ENCODE measurements around the gene RBKS. TPM values are rescaled to one million over a fixed set of nuclear protein-coding genes. Genes with fewer than 3 reads are reported as not detected.
"Not testable (repeated sequence)": the region's sequence is repeated elsewhere in the genome, so short reads cannot be mapped to it uniquely, and the experiment has no call there.

The RBKS gene
- polyA plus RNA-seq, 4 donors: 19.8 to 72.0 (median 33.2) TPM

DNA sequence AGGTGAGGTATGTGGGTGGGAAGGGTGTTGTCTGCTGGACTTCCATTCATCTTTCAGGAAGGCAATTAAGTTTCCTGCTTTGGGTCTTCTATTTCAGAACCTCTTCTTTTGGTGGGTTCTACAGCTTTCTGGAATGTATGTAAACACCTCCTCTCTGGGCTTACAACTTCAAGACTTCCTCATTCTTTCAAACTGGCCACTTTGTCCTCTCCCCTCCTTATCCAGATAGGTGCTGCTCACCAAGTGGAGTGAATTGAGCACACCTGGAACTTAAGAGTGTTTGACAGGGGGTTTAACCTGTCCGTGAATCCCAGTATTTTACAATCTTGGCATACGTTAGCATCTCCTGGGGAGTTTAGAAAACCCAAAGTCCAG, 123.9 kb downstream of the RBKS start:
- peaks cover 5 to 35% (median 8%) of the 10 kb centered on the region in 3 donors for H3K4me1 ChIP-seq (ENCODE audit: control insufficient read depth in 3 of 3, insufficient read depth in 2 of 3, low read depth in 1 of 3, low read length in 2 of 3)
- no peaks in the 10 kb centered on the region for H3K36me3 ChIP-seq (ENCODE audit: control insufficient read depth in 3 of 3, insufficient read depth in 2 of 3, low read depth in 1 of 3, low read length in 3 of 3)
- FAIRE-seq (no peak), DNase-seq (peak in 1 of 2 donors; percentile 35)
- H3K27ac ChIP-seq (ENCODE audit: low read depth in 1 of 3, low read length in 2 of 3): peak overlapping the region in 2 of 3 donors; percentile 61 to 73
- H3K4me3 ChIP-seq (ENCODE audit: low read depth in 1 of 3, low read length in 3 of 3): peak overlapping the region in 2 of 3 donors; percentile 8 to 37
- H3K27me3 ChIP-seq (ENCODE audit: control insufficient read depth in 3 of 3, insufficient read depth in 3 of 3, low read length in 3 of 3): no peaks in the 10 kb centered on the region
- 11 to 63% (median 56%) methylated on average over 2 of the region's 2 CpGs for WGBS, 3 donors
- H3K9me3 ChIP-seq (ENCODE audit: control insufficient read depth in 2 of 2, insufficient read depth in 1 of 2, low read depth in 1 of 2, low read length in 1 of 2): no peaks in the 10 kb centered on the region

DNA sequence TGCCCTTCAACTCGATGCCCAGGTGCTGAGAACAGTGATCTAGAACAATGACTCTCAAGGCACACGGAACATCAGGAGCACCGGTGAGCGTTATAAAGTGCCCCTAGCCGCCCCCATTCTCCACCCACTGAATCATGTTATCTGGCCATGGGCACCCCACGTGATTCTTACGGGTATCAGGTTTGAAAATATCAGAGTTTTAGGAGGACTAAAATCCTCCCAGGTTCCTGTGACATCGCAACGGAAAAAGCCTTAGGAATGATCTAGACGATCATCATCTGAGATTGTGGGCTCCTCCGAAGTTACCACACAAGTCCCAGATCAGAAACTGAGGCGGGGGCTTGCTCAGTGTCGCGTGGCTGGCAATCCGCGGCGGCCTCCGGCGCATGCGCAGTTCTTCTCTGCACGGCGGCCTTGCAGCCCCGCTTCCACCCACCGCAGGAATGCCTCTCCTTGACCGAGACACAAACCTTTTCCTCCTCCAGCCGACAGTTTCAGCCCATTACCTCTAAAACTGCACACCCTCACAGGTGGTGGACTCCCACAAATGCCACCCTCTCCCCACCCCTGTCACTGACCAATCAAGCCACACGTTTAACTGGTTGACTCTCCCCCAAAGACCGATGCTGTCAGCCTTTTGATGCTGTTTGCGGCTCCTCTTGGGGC, 124.4 kb downstream of the RBKS start:
- Histone ChIP-seq H3K9me3 (ENCODE audit: control insufficient read depth in 2 of 2, insufficient read depth in 1 of 2, low read depth in 1 of 2, low read length in 1 of 2) (no peaks in the 10 kb centered on the region), H3K4me3 (ENCODE audit: low read depth in 1 of 3, low read length in 3 of 3) (peak overlapping the region in 2 of 3 donors; percentile 8 to 37), H3K4me1 (ENCODE audit: control insufficient read depth in 3 of 3, insufficient read depth in 2 of 3, low read depth in 1 of 3, low read length in 2 of 3) (peaks cover 4 to 40% (median 5%) of the 10 kb centered on the region in 3 donors), H3K36me3 (ENCODE audit: control insufficient read depth in 3 of 3, insufficient read depth in 2 of 3, low read depth in 1 of 3, low read length in 3 of 3) (no peaks in the 10 kb centered on the region), H3K27me3 (ENCODE audit: control insufficient read depth in 3 of 3, insufficient read depth in 3 of 3, low read length in 3 of 3) (no peaks in the 10 kb centered on the region), H3K27ac (ENCODE audit: low read depth in 1 of 3, low read length in 2 of 3) (peak overlapping the region in 2 of 3 donors; percentile 61 to 73)
- 10 to 34% (median 22%) methylated on average over 29 of the region's 29 CpGs for WGBS, 3 donors
- DNase-seq (peak; percentile 56 to 89), FAIRE-seq (no peak)

DNA sequence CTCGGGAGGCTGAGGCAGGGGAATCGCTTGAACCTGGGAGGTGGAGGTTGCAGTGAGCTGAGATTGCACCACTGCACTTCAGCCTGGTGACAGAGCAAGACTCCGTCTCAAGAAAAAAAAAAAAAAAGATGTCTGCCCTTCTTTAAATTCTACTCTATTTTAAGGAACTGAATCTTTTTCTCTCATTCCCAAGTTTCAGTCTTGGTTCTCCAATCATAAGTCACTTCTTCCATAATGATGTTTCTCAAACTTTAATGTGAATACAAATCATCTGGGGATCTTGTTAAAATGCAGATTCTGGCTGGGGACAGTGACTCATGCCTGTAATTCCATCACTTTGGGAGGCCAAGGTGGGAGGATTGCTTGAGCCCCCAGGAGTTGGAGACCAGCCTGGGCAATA, 125.7 kb downstream of the RBKS start:
- not testable (repeated sequence) for H3K27ac ChIP-seq (ENCODE audit: low read depth in 1 of 3, low read length in 2 of 3); H3K9me3 ChIP-seq (ENCODE audit: control insufficient read depth in 2 of 2, insufficient read depth in 1 of 2, low read depth in 1 of 2, low read length in 1 of 2); H3K36me3 ChIP-seq (ENCODE audit: control insufficient read depth in 3 of 3, insufficient read depth in 2 of 3, low read depth in 1 of 3, low read length in 3 of 3); DNase-seq; FAIRE-seq; H3K4me3 ChIP-seq (ENCODE audit: low read depth in 1 of 3, low read length in 3 of 3); H3K27me3 ChIP-seq (ENCODE audit: control insufficient read depth in 3 of 3, insufficient read depth in 3 of 3, low read length in 3 of 3)
- 77 to 100% (median 92%) methylated on average over 3 of the region's 3 CpGs for WGBS, 3 donors
- H3K4me1 ChIP-seq (ENCODE audit: control insufficient read depth in 3 of 3, insufficient read depth in 2 of 3, low read depth in 1 of 3, low read length in 2 of 3): peaks cover 4 to 41% (median 5%) of the 10 kb centered on the region in 3 donors

DNA sequence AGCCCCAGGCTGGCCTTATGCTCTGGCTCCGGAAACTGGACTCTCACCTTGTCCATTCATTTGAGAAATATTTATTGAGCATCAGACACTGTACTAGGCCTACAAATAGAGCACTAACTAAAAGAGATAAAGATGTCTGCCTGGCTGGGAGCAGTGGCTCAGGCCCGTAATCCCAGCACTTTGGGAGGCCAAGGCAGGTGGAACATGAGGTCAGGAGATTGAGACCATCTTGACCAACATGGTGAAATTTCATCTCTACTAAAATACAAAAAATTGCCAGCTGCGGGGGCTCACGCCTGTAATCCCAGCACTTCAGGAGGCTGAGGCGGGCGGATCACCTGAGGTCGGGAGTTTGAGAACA, 126.3 kb downstream of the RBKS start:
- peak overlapping the region in 2 of 3 donors; percentile 57 to 72 for H3K27ac ChIP-seq (ENCODE audit: low read depth in 1 of 3, low read length in 2 of 3)
- no peak for FAIRE-seq
- 79 to 93% (median 80%) methylated on average over 5 to 7 of the region's 7 CpGs for WGBS, 3 donors

DNA sequence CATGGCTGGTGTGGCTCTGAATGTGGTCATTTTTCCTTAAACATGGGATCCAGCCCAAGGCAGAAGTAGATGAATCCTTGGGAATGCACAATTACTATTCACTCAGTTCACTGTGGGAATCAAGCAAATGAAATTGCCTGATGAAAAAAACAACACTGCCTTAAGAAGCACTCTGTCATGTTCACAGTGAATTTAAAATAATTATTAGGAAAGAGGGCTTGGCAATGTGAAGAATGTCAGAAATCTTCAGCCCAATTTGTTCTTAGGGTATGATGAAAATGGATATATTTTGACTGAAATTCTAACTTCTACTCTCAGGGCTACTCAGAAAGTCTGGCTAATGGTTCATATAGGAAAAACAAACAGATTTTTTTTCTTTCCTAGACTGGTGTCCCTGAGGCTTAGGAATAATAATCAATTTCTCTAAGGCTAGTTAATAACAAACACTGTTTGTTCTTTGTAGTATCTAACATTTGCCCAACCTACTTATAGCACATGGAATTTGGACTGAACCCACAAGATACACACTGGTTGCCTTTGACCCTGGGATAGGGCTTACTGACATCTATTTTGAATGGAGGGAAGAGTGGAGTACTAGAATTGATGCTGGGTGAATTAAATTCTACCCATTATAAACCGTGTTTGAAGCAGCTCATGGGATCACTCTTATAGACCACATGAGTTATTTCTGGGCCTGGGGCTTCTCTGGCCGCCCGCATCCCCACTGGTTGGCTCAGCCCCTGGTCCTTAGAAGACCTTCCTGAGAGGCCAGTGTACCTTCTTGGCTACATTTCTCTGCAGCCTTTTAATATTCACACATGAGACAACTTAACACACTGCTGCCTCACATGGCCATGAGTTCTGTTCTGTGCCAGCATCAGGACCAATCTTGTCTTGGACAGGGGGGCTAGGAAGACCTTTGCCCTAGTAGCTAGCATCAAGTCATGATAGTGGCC, 127.0 kb downstream of the RBKS start:
- FAIRE-seq (no peak), DNase-seq (peak; percentile 74 to 92)
- Histone ChIP-seq H3K36me3 (ENCODE audit: control insufficient read depth in 3 of 3, insufficient read depth in 2 of 3, low read depth in 1 of 3, low read length in 3 of 3) (no peaks in the 10 kb centered on the region), H3K4me1 (ENCODE audit: control insufficient read depth in 3 of 3, insufficient read depth in 2 of 3, low read depth in 1 of 3, low read length in 2 of 3) (peaks cover 4 to 41% (median 5%) of the 10 kb centered on the region in 3 donors), H3K27ac (ENCODE audit: low read depth in 1 of 3, low read length in 2 of 3) (peak overlapping the region; percentile 63 to 75 (median 72)), H3K27me3 (ENCODE audit: control insufficient read depth in 3 of 3, insufficient read depth in 3 of 3, low read length in 3 of 3) (no peaks in the 10 kb centered on the region), H3K9me3 (ENCODE audit: control insufficient read depth in 2 of 2, insufficient read depth in 1 of 2, low read depth in 1 of 2, low read length in 1 of 2) (no peaks in the 10 kb centered on the region), H3K4me3 (ENCODE audit: low read depth in 1 of 3, low read length in 3 of 3) (no peak overlapping the region)
- 46 to 69% (median 54%) methylated on average over 3 of the region's 3 CpGs for WGBS, 3 donors

More for the DNA sequence above, 126.3 kb downstream of the RBKS start:
- peaks cover 4 to 41% (median 5%) of the 10 kb centered on the region in 3 donors for H3K4me1 ChIP-seq (ENCODE audit: control insufficient read depth in 3 of 3, insufficient read depth in 2 of 3, low read depth in 1 of 3, low read length in 2 of 3)
- H3K9me3 ChIP-seq (ENCODE audit: control insufficient read depth in 2 of 2, insufficient read depth in 1 of 2, low read depth in 1 of 2, low read length in 1 of 2): no peaks in the 10 kb centered on the region
- no peak overlapping the region for H3K4me3 ChIP-seq (ENCODE audit: low read depth in 1 of 3, low read length in 3 of 3)
- H3K36me3 ChIP-seq (ENCODE audit: control insufficient read depth in 3 of 3, insufficient read depth in 2 of 3, low read depth in 1 of 3, low read length in 3 of 3): no peaks in the 10 kb centered on the region
- DNase-seq: peak in 1 of 2 donors; percentile 57
- H3K27me3 ChIP-seq (ENCODE audit: control insufficient read depth in 3 of 3, insufficient read depth in 3 of 3, low read length in 3 of 3): no peaks in the 10 kb centered on the region

DNA sequence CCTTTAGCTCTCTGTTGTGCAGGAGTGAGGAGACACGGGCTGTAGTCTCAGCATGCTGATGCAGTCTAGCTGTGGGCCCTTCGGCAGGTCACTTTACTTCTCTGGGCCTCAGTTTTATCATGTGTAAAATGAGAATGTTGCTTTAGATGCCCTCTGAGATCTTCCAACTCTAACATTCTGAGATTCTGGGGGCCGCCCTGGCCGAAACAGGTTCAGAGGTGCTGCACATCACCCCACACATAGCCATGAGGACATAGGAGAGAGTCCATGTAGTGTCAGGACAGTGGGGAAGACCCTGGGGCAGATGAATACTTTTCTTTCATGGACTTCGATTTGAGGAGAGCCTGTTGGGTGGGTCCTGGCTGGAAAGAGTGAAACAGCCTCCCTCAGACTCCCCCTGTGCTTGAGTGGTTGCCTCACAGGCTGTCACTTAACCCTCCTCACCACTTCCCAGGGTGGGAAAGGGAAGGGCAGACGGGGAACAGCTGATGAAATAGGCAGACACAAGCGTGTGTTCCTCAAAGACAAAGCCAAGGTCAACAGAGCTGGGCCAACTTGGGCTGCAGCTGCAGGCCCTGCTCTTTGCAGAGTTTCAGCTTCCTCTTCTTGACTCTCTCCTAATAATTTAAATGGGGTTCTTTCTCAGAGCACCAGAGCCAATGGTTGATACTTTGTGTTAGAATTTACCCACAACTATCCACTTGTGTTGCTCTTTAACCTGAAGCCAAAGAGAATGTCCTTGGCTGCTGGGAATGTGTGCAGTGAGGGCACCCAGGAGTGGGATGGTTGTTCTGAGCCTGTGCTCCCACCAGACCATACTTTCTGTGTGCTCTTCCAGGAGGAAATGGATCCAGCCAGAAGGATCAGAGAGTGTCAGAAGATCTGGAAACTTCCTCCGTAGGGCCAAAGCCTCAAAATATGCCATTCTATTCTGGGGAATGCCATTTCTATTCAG, 133.4 kb downstream of the RBKS start:
- Histone ChIP-seq H3K36me3 (ENCODE audit: control insufficient read depth in 3 of 3, insufficient read depth in 2 of 3, low read depth in 1 of 3, low read length in 3 of 3) (no peaks in the 10 kb centered on the region), H3K27ac (ENCODE audit: low read depth in 1 of 3, low read length in 2 of 3) (no peak overlapping the region), H3K27me3 (ENCODE audit: control insufficient read depth in 3 of 3, insufficient read depth in 3 of 3, low read length in 3 of 3) (no peaks in the 10 kb centered on the region), H3K4me3 (ENCODE audit: low read depth in 1 of 3, low read length in 3 of 3) (no peak overlapping the region), H3K4me1 (ENCODE audit: control insufficient read depth in 3 of 3, insufficient read depth in 2 of 3, low read depth in 1 of 3, low read length in 2 of 3) (peaks cover 2 to 38% (median 3%) of the 10 kb centered on the region in 3 donors), H3K9me3 (ENCODE audit: control insufficient read depth in 2 of 2, insufficient read depth in 1 of 2, low read depth in 1 of 2, low read length in 1 of 2) (peaks cover 0 to 3% of the 10 kb centered on the region in 2 donors)
- DNase-seq (no peak), FAIRE-seq (no peak)
- 82 to 91% (median 88%) methylated on average over 8 of the region's 8 CpGs for WGBS, 3 donors

DNA sequence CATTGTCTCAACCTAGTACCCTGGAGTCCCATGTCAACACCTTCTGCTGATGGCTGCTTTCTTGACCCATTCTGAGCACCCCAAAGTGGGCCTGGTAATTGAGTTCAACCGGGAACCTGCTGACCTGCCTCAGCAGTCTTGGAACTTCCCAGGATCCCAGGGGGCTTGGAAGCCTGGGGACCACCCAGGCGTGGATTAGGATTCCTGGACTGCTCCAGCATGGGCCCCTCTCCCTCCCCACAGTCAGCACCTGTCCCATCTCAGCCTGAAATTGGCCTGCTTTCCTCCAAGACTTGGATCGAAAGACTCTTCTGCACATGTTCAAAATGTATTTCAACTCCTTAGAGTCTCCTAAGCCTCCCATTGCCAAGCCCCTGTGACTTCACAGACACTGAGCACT, 134.1 kb downstream of the RBKS start:
- H3K27ac ChIP-seq (ENCODE audit: low read depth in 1 of 3, low read length in 2 of 3): no peak overlapping the region
- no peaks in the 10 kb centered on the region for H3K27me3 ChIP-seq (ENCODE audit: control insufficient read depth in 3 of 3, insufficient read depth in 3 of 3, low read length in 3 of 3)
- no peaks in the 10 kb centered on the region for H3K36me3 ChIP-seq (ENCODE audit: control insufficient read depth in 3 of 3, insufficient read depth in 2 of 3, low read depth in 1 of 3, low read length in 3 of 3)
- no peak for DNase-seq
- FAIRE-seq: no peak
- H3K4me1 ChIP-seq (ENCODE audit: control insufficient read depth in 3 of 3, insufficient read depth in 2 of 3, low read depth in 1 of 3, low read length in 2 of 3): peaks cover 2 to 39% (median 3%) of the 10 kb centered on the region in 3 donors
- no peak overlapping the region for H3K4me3 ChIP-seq (ENCODE audit: low read depth in 1 of 3, low read length in 3 of 3)
- 84 to 93% (median 87%) methylated on average over 3 of the region's 3 CpGs for WGBS, 3 donors
- peaks cover 0 to 3% of the 10 kb centered on the region in 2 donors for H3K9me3 ChIP-seq (ENCODE audit: control insufficient read depth in 2 of 2, insufficient read depth in 1 of 2, low read depth in 1 of 2, low read length in 1 of 2)
